HEK293 (cell line): Measurements from ENCODE around the gene HECTD4.

Source experiments
- CTCF ChIA-PET: fragments of 350-600 bp; formaldehyde crosslinking; extraction: SDS; loops from one replicate; lab custom pipeline; 2021; ENCODE audit warnings: antibody characterized with exemption; lab: Yijun Ruan, JAX
- POLR2A ChIA-PET: fragments of 300-600 bp; formaldehyde crosslinking; extraction: SDS; loops from one replicate; lab custom pipeline; 2020; ENCODE audit warnings: antibody characterized with exemption, inconsistent platforms; lab: Yijun Ruan, JAX
- H3K27ac ChIP-seq: fragments of 200-500 bp; sonication (Bioruptor generic); 2 replicates; pipeline ENCODE4 v1.5.1; 2014; ENCODE audit warnings: low read depth, low read length, control low read depth, inconsistent platforms; ENCODE audit errors: extremely low read depth
- H3K36me3 ChIP-seq, 2 experiments: fragments of 200-500 bp in 1 of 2; sonication (Bioruptor generic) in 1 of 2; 1 replicate in 1 of 2; 2 replicates in 1 of 2; pipeline ENCODE4 v1.5.1; 2014 to 2017; ENCODE audit warnings: inconsistent platforms in 2 of 2, low read length in 2 of 2; ENCODE audit not compliant: control insufficient read depth in 2 of 2, insufficient read depth in 1 of 2
- H3K4me1 ChIP-seq: fragments of 200-500 bp; sonication (Bioruptor generic); 2 replicates; pipeline ENCODE4 v1.5.1; 2014; ENCODE audit warnings: mild to moderate bottlenecking, low read length, inconsistent platforms; ENCODE audit not compliant: control insufficient read depth, insufficient read depth
- H3K4me3 ChIP-seq: 2 replicates; pipeline ENCODE4 v1.5.1; 2011; ENCODE audit warnings: low read depth, mild to moderate bottlenecking, control low read depth, low read length, moderate library complexity
- H3K9me3 ChIP-seq: fragments of 200-500 bp; sonication (Bioruptor generic); 2 replicates; pipeline ENCODE4 v1.5.1; 2014; ENCODE audit warnings: low read depth, low read length, inconsistent platforms; ENCODE audit not compliant: control insufficient read depth, insufficient read depth
- GLIS2 ChIP-seq: fragments of 450-650 bp; formaldehyde crosslinking; IDR thresholded peaks from 2 replicates; pipeline ENCODE4 v1.5.1; 2016; ENCODE audit warnings: missing biosample characterization, missing genetic modification characterization
- IKZF3 ChIP-seq: fragments of 450-650 bp; IDR thresholded peaks from 2 replicates; pipeline ENCODE4 v1.5.0; 2018; ENCODE audit warnings: missing biosample characterization, mild to moderate bottlenecking, missing genetic modification characterization, moderate library complexity
- OVOL3 ChIP-seq: fragments of 450-650 bp; formaldehyde crosslinking; IDR thresholded peaks from 2 replicates; pipeline ENCODE4 v1.5.1; 2016; ENCODE audit warnings: missing biosample characterization, missing genetic modification characterization
- SETDB1 ChIP-seq: IDR thresholded peaks from one replicate; pipeline ENCODE4 v1.6.1; 2017; ENCODE audit warnings: mild to moderate bottlenecking, low read length, moderate library complexity, mixed read lengths; ENCODE audit not compliant: insufficient read length
- SP7 ChIP-seq: fragments of 450-650 bp; formaldehyde crosslinking; IDR thresholded peaks from 2 replicates; pipeline ENCODE4 v1.5.1; 2016; ENCODE audit warnings: missing biosample characterization, missing genetic modification characterization
- TRIM28 ChIP-seq: IDR thresholded peaks from 2 replicates; pipeline ENCODE4 v1.6.1; 2011; ENCODE audit warnings: low read length, control low read depth, borderline replicate concordance
- ZFP37 ChIP-seq: fragments of 450-650 bp; formaldehyde crosslinking; IDR thresholded peaks from 2 replicates; pipeline ENCODE4 v1.5.1; 2016; ENCODE audit warnings: missing biosample characterization, missing genetic modification characterization
- ZNF114 ChIP-seq: fragments of 450-650 bp; formaldehyde crosslinking; IDR thresholded peaks from 2 replicates; pipeline ENCODE4 v1.5.0; 2017; ENCODE audit warnings: missing biosample characterization, missing genetic modification characterization
- ZNF37A ChIP-seq: fragments of 450-650 bp; IDR thresholded peaks from 2 replicates; pipeline ENCODE4 v1.5.1; 2018; ENCODE audit warnings: missing biosample characterization, missing genetic modification characterization
- ZNF404 ChIP-seq: fragments of 450-650 bp; formaldehyde crosslinking; IDR thresholded peaks from 2 replicates; pipeline ENCODE4 v1.5.1; 2017; ENCODE audit warnings: missing biosample characterization, missing genetic modification characterization
- ZNF416 ChIP-seq: fragments of 450-650 bp; formaldehyde crosslinking; IDR thresholded peaks from 2 replicates; pipeline ENCODE4 v1.5.1; 2016; ENCODE audit warnings: missing biosample characterization, missing genetic modification characterization
- ZNF473 ChIP-seq: fragments of 450-650 bp; formaldehyde crosslinking; IDR thresholded peaks from 2 replicates; pipeline ENCODE4 v1.5.1; 2017; ENCODE audit warnings: missing biosample characterization, missing genetic modification characterization
- ZNF600 ChIP-seq: fragments of 450-650 bp; formaldehyde crosslinking; IDR thresholded peaks from 2 replicates; pipeline ENCODE4 v1.5.1; 2016; ENCODE audit warnings: missing biosample characterization, missing genetic modification characterization
- ZNF776 ChIP-seq: fragments of 450-650 bp; formaldehyde crosslinking; IDR thresholded peaks from 2 replicates; pipeline ENCODE4 v1.5.0; 2017; ENCODE audit warnings: missing biosample characterization, missing genetic modification characterization, borderline replicate concordance
- TF ChIP-seq, protein P1 (sequence below): fragments of 450-650 bp; IDR thresholded peaks from 2 replicates; pipeline ENCODE4 v1.5.1; 2018; ENCODE audit warnings: missing biosample characterization, missing genetic modification characterization
- TF ChIP-seq, protein P2 (sequence below): fragments of 450-650 bp; formaldehyde crosslinking; IDR thresholded peaks from 2 replicates; pipeline ENCODE4 v1.5.1; 2017; ENCODE audit warnings: missing biosample characterization, mild to moderate bottlenecking, missing genetic modification characterization, moderate library complexity
- TF ChIP-seq, protein P3 (sequence below): fragments of 450-650 bp; formaldehyde crosslinking; IDR thresholded peaks from 2 replicates; pipeline ENCODE4 v1.5.1; 2016; ENCODE audit warnings: missing biosample characterization, missing genetic modification characterization, low read depth
- TF ChIP-seq, protein P4 (sequence below): fragments of 450-650 bp; formaldehyde crosslinking; IDR thresholded peaks from 2 replicates; pipeline ENCODE4 v1.5.1; 2016; ENCODE audit warnings: missing biosample characterization, missing genetic modification characterization

Gene HECTD4

DNA sequence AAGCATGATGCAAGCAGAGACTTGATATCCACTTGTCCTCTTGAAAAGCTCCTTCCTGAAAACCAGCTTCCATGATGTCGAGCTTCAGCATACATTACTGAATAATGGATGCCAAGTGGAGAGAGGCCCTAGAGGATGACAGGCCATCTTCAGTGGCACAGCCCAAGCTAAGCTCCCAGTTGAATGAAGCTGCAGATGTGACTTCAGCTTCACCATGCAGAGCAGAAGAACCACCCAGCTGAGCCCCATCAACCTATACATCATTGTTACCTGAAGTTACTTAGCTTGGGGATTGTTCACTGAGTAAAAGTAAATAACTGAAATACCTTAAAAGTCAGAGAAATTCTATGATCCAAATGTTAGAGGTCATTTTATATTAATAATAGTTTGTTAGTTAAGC lies 93.6 kb downstream of the HECTD4 start:
- POLR2A ChIA-PET, result no interaction called here
- H3K4me3 ChIP-seq, result no peak overlapping the region
- peak; percentile 60 for TF ChIP-seq SETDB1
- no peak for TF ChIP-seq ZNF416 (tag by site-specific recombination)
- peak; percentile 49; the same call in 1 of the 2 replicates for TF ChIP-seq TRIM28
- no peak for TF ChIP-seq ZFP37
- TF ChIP-seq ZNF114 (tag by site-specific recombination), result no peak
- TF ChIP-seq, all 188 proteins: peak for 2
- no peaks in the 10 kb centered on the region for H3K4me1 ChIP-seq
- H3K9me3 ChIP-seq, result no peaks in the 10 kb centered on the region
- no peak overlapping the region for H3K27ac ChIP-seq
- H3K36me3 ChIP-seq, result peaks cover 7 to 18% of the 10 kb centered on the region in 2 experiments; a peak in 2 of 3 replicates
- CTCF ChIA-PET, result interaction anchor here (0.6 kb wide), 2 partner anchors 235 to 398 kb away, joined by 3 read pairs; no protein-coding TSS in a partner anchor

DNA sequence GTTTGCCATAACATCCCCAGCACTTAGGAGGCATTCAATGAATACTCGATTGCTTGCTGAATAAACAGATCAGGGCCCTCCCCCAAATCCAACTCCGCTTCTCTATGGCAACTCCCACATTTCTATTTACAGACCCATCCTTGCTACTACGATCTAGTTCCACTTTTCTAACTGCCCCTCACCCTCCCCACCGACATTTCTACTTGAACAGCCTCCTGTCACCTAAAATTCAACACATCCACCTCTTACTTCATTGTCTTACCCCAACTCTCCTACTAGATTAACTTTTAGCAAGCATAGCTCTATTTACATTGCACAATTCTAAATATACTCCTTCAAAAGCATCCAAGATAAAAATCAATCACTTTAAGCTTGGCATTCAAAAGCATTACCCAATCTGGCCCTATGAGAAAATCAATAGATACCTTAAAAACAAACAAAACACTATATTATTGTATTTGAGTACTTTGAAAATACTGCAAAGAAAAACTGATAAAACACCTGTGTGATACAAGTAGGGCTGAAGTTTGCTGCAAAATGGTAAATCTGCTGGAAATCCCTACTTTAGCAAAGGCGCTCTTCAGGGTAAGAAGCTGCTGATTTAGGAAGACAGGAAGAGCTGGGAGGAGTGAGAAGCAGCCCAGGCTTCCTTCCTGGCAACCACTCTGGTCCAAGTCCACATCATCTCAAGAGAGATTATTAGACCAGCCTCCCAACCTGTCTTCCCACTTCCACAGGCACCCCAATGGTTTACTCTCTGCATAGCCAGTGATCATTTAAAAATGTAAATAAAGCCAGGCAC lies 96.4 kb downstream of the HECTD4 start:
- TF ChIP-seq, protein P1, sequence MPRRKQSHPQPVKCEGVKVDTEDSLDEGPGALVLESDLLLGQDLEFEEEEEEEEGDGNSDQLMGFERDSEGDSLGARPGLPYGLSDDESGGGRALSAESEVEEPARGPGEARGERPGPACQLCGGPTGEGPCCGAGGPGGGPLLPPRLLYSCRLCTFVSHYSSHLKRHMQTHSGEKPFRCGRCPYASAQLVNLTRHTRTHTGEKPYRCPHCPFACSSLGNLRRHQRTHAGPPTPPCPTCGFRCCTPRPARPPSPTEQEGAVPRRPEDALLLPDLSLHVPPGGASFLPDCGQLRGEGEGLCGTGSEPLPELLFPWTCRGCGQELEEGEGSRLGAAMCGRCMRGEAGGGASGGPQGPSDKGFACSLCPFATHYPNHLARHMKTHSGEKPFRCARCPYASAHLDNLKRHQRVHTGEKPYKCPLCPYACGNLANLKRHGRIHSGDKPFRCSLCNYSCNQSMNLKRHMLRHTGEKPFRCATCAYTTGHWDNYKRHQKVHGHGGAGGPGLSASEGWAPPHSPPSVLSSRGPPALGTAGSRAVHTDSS (tag by site-specific recombination), result no peak
- no peak for TF ChIP-seq ZNF37A (tag by site-specific recombination)
- no peak for TF ChIP-seq OVOL3 (tag by site-specific recombination)
- no peak for TF ChIP-seq SP7 (tag by site-specific recombination)
- H3K4me1 ChIP-seq, result no peaks in the 10 kb centered on the region
- peaks cover 7 to 14% of the 10 kb centered on the region in 2 experiments; a peak in 2 of 3 replicates for H3K36me3 ChIP-seq
- ChIA-PET CTCF (no interaction called here), POLR2A (no interaction called here)
- H3K9me3 ChIP-seq, result no peaks in the 10 kb centered on the region
- H3K27ac ChIP-seq, result no peak overlapping the region
- H3K4me3 ChIP-seq, result no peak overlapping the region

DNA sequence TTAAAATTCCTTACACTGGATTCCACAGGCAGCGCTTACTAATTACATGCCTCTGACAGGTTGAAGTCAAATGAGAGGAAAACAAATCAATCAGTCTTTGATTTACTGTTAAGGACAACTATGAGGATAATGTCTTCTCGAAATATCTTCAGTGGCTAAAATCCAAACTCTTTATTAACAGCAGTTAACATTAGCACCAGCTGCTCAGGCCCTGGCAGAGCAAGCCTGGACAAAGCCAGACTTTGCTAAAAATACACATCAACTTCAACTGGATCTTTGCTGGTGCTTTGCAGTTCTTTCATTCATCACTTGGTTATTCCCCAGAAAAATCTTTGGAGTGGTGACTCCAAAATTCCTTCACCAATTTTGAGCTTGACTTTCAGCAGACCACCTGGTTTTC lies 98.7 kb downstream of the HECTD4 start:
- ChIA-PET CTCF (interaction anchor here (0.7 to 1.0 kb wide), 3 partner anchors 9 to 42 kb away, joined by 3 read pairs; no protein-coding TSS in a partner anchor), POLR2A (no interaction called here)

DNA sequence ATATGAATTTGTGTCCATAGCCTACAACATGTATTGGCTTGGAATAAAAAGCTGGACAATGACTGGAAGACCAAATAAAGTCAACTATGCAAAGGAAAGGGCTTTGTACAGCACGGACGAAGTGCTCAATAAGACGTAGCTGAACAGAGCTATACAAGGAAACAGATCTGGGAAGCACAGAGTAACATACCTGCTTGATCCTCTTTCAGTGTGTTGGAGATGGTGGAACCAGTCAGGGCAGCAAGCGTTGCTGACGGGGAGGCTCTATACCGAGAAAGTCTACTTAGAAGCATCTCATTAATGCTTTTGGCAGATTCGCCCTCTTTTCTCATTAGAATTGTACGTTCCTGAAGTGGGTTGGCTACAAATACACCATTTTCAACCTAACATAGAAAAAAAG lies 99.3 kb downstream of the HECTD4 start:
- no peaks in the 10 kb centered on the region for H3K9me3 ChIP-seq
- ChIA-PET POLR2A (no interaction called here), CTCF (interaction anchor here (1.0 kb wide), 1 partner anchor 8 kb away, joined by 3 read pairs; no protein-coding TSS in a partner anchor)
- peaks cover 3 to 8% of the 10 kb centered on the region in 2 experiments; a peak in 2 of 3 replicates for H3K36me3 ChIP-seq
- H3K4me1 ChIP-seq, result peaks cover 5% of the 10 kb centered on the region; the same call in 1 of the 2 replicates
- no peak overlapping the region for H3K27ac ChIP-seq
- H3K4me3 ChIP-seq, result no peak overlapping the region
- TF ChIP-seq, protein P2, sequence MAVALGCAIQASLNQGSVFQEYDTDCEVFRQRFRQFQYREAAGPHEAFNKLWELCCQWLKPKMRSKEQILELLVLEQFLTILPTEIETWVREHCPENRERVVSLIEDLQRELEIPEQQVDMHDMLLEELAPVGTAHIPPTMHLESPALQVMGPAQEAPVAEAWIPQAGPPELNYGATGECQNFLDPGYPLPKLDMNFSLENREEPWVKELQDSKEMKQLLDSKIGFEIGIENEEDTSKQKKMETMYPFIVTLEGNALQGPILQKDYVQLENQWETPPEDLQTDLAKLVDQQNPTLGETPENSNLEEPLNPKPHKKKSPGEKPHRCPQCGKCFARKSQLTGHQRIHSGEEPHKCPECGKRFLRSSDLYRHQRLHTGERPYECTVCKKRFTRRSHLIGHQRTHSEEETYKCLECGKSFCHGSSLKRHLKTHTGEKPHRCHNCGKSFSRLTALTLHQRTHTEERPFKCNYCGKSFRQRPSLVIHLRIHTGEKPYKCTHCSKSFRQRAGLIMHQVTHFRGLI (tag by site-specific recombination), result no peak
- TF ChIP-seq IKZF3 (tag by site-specific recombination) (no peak), ZNF404 (tag by site-specific recombination) (no peak), ZNF473 (tag by site-specific recombination) (no peak), GLIS2 (no peak), ZNF776 (tag by site-specific recombination) (no peak)
- TF ChIP-seq, protein P3, sequence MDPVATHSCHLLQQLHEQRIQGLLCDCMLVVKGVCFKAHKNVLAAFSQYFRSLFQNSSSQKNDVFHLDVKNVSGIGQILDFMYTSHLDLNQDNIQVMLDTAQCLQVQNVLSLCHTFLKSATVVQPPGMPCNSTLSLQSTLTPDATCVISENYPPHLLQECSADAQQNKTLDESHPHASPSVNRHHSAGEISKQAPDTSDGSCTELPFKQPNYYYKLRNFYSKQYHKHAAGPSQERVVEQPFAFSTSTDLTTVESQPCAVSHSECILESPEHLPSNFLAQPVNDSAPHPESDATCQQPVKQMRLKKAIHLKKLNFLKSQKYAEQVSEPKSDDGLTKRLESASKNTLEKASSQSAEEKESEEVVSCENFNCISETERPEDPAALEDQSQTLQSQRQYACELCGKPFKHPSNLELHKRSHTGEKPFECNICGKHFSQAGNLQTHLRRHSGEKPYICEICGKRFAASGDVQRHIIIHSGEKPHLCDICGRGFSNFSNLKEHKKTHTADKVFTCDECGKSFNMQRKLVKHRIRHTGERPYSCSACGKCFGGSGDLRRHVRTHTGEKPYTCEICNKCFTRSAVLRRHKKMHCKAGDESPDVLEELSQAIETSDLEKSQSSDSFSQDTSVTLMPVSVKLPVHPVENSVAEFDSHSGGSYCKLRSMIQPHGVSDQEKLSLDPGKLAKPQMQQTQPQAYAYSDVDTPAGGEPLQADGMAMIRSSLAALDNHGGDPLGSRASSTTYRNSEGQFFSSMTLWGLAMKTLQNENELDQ, result no peak

More for the DNA sequence above, 98.7 kb downstream of the HECTD4 start:
- peaks cover 5% of the 10 kb centered on the region; the same call in 1 of the 2 replicates for H3K4me1 ChIP-seq
- H3K9me3 ChIP-seq, result no peaks in the 10 kb centered on the region
- H3K4me3 ChIP-seq, result no peak overlapping the region
- TF ChIP-seq, protein P4, sequence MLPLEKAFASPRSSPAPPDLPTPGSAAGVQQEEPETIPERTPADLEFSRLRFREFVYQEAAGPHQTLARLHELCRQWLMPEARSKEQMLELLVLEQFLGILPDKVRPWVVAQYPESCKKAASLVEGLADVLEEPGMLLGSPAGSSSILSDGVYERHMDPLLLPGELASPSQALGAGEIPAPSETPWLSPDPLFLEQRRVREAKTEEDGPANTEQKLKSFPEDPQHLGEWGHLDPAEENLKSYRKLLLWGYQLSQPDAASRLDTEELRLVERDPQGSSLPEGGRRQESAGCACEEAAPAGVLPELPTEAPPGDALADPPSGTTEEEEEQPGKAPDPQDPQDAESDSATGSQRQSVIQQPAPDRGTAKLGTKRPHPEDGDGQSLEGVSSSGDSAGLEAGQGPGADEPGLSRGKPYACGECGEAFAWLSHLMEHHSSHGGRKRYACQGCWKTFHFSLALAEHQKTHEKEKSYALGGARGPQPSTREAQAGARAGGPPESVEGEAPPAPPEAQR (tag by site-specific recombination), result no peak
- TF ChIP-seq ZNF600 (tag by site-specific recombination), result no peak
- H3K36me3 ChIP-seq, result peaks cover 2 to 8% of the 10 kb centered on the region in 2 experiments; a peak in 2 of 3 replicates
- no peak overlapping the region for H3K27ac ChIP-seq
